LNCAP (cell line): Measurements from ENCODE around the gene ASB13.

Experiments used
- TF ChIP-seq, protein P1 (sequence below): fragments of 450-650 bp; IDR thresholded peaks from 2 replicates; pipeline ENCODE4 v1.5.1; 2017; ENCODE audit warnings: mild to moderate bottlenecking

The ASB13 gene

DNA sequence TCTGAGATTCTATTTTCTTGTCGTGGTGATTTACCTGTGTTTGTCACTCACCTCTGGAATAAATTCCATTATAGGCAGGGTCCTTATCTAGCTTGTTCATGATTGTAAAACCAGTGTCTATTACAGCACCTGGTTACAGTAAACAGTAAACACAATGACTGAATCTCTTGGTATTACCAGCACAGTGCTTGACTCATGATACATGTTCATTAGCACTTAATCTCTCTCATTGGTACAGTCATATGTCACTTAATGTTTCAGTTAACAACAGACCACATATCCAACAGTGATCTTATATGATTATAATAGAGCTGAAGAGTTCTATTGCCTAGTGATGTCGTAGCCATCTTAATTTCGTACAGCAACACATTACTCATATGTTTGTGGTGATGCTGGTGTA is 16.7 kb upstream of the ASB13 start:
- TF ChIP-seq, protein P1, sequence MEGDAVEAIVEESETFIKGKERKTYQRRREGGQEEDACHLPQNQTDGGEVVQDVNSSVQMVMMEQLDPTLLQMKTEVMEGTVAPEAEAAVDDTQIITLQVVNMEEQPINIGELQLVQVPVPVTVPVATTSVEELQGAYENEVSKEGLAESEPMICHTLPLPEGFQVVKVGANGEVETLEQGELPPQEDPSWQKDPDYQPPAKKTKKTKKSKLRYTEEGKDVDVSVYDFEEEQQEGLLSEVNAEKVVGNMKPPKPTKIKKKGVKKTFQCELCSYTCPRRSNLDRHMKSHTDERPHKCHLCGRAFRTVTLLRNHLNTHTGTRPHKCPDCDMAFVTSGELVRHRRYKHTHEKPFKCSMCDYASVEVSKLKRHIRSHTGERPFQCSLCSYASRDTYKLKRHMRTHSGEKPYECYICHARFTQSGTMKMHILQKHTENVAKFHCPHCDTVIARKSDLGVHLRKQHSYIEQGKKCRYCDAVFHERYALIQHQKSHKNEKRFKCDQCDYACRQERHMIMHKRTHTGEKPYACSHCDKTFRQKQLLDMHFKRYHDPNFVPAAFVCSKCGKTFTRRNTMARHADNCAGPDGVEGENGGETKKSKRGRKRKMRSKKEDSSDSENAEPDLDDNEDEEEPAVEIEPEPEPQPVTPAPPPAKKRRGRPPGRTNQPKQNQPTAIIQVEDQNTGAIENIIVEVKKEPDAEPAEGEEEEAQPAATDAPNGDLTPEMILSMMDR, result no peak

DNA sequence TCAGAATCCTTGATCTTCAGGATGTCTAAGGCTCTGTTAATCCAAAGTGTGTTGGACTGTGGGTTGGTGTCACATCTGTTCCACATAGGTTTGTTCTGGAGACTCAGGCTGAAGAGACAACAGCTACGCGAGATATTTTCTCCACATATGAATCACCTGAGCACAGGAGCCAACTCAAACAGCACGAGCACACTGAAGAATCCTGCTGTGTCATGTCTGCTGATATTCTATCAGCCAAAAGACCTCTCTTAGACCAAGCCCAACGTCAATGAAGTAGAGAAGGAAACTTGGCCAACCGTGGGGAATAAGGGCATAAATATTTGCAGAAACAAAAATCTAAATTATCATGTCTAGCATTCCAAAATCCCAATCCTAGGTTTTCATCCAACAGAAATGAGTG is 15.5 kb upstream of the ASB13 start:
- TF ChIP-seq, protein P1, result no peak

DNA sequence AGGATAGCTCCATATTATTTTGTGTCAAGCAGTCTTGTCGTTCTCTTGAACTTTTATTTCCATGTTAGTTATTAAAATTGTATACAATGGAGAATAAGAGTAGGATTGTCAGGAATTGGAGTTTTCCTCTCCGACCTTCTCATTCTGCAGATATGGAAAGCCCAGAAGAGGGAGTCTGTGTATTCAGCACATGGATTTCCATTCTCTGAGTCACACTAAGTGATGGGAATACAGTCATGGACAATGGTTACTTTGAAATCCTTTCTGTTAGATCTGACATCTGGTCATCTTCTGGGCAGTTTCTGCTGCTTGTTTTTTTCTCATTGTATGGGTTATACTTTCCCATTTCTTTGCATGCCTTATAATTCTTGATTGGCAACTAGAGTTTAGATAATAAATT is 13.2 kb upstream of the ASB13 start:
- TF ChIP-seq, protein P1, result no peak

DNA sequence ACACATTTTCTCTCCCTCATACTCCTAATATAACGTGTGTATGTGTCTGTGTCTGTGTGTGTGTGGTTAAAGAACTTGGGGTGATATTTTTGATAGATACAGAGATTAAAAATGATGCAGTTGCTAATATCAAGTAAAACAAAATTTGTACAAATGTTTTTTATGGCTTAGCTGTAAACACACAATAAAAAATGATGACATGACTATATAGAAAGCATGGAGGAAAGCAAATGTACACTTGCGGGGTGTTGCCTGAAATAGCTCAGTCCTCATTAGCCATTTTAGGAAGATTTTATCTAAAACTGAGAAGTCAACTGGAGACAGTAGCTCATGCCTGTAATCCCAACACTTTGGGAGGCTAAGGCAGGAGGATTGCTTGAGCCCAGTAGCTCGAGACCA is 12.6 kb upstream of the ASB13 start:
- TF ChIP-seq, protein P1, result no peak

DNA sequence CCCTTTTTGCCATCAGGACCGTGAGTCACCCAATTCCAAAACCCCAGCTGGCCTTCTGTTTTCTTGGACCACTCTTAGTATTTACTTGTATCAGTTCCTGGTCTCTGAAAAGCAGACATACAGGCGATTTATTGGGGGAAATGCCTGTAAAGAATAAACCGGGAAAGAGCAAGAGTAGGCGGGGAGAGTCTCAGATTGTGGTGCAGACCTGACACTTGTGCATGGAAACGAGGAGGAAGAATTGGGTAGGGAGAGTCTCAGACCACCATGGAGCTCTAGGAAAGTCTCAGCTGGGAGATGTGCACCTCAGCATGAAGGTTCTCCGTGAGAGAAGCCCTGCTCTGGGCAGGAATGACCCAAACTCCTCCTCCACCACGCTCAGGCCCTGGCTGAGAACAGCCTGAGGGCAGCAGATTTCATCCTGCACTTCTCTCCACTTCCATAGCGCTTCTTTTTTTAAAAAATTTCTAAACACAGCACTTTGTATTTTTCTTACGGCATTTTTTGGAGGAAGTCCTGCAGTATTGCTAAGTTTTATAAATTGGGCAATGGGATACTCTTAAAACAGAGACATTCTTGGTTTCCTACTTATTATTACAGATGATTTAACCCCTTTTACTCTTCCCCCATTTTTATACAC is 12.1 kb upstream of the ASB13 start:
- TF ChIP-seq, protein P1, result no peak

DNA sequence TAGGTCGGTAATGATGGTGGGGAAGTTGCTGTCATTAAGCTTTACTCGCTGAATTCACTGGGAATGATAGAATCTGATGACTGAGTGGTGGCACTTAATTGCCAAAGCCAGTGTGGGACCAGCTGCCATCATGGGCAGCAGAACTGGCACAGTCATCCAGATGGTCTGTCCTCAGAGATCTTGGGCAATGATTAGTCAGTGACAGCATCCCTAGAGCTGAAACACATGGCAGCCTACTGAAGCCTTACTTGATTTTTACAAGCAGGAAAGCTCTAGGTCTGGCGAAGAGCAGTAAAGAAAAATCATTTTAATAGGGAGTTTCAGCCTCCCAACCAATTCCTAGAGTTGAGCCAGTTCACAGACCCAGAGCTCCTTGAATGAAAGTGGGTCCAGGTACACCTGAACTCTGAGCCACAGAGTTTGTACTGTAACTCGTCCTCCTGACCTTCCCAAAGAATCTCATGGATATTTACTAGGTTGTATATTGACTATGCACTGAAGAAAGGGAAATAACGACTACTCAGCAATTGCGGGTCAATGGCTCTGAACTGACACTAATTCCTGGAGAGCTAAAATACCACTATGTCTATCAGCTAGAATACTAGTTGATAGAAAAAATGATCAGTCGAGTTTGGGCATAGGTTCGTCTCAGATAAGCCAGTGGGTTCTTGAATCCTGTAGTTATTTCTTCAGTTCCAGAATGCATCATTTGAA is 4.4 kb upstream of the ASB13 start:
- TF ChIP-seq, protein P1, result no peak

DNA sequence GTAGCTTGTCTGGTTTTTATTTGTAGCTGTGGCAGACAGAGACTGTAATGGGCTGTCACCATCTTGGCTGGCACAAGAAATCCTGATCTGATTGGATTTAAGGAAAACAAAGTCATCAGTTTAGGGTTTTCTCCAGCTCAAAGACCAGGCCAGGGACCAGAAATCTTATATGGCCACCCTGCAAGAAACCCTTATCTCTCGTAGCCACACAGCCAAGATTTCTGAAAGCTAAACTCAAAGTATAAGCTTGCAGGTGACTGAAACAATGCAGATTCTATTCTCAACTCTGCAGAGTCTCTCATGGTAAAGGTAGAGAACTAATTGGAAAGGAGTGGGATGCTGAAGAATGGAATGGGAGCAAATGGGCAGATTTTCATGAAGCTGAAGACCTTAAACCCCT is 3.2 kb upstream of the ASB13 start:
- TF ChIP-seq, protein P1, result no peak
